HG03575 (cell line): ENCODE measurements around the gene HAUS3.
"Not testable (repeated sequence)": the region's sequence is repeated elsewhere in the genome, so short reads cannot be mapped to it uniquely, and the experiment has no call there.

Experiments
- ATAC-seq: cut with Tn5 transposase; IDR thresholded peaks from one replicate; pipeline ENCODE4 v1.9.1; 2021; ENCODE audit not compliant: unreplicated experiment, insufficient number of reproducible peaks, low FRiP score; ENCODE audit errors: extremely low read depth

The HAUS3 gene

DNA sequence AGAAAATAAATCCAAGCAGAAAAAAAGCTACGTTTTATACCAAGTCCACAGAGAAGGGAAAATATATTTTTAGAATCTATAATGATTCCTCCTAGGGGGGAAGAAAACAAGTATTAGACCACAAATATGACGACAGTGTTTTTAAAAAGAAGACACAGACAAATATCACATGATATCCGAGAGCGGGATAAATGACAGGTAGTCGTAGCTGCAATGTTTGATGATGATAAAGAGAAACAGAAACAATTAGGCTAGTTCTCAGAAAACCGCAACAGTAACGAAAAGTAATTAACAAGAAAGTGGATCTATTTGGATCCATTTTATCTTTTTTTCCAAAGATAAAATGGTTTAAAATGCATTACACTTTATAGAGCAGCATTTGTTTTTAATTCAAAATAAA, 918 bp downstream of the HAUS3 start:
- no peak for ATAC-seq

GRCh38 chr4:2236944-2237666, 4.8 kb downstream of the HAUS3 start:
- no peak for ATAC-seq

DNA sequence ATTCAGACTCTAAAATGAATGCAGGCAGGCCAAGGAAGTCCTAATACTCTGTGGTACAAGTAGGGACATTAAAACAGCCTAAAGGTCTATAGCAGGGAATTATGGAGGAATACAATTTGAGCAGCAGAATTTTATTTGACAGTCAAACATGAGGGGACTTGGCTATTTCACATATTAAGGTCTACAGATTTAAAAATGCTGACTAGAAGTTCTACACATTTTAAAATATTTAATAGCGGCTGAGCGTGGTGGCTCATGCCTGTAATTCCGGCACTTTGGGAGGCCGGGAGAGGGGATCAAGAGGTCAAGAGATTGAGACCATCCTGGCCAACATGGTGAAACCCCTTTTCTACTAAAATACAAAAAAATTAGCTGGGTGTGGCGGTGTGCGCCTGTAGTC, 10.8 kb downstream of the HAUS3 start:
- no peak for ATAC-seq

DNA sequence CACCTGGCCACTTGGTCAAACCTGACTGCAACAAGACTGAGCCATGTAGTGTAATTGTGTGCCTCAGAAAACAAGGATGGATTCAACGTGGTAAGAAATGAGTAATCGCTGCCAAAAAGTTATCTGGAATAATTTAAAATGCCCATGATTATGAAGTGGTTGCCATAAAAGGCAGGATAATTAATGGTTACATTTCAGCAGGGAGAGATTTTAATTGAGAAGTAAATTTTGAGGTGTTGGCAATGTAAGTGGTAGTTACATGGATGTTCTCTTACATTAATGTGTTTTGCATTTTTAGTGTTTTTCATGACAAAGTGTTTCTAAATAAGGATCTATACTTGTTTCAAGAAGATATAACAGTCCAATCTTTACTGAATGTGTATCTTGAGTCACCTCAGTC, 15.7 kb downstream of the HAUS3 start:
- ATAC-seq = no peak

DNA sequence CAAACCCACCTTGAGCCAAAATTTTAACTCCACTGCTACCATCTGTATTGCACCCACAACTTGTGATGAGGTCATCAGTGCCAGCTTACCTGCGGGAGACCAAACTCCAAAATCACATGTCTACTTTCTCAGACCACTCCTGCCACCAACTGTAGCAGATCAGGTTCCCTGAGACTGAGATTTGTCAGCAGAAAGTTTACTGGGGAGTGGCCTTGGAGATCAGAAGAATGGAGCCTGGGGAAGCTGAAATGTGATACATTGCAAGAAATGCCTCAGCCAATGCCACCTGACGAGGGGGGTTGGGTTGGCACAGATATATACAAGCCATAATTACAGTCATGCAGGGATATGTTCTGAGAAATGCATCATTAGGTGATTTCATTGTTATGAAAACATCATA, 19.1 kb downstream of the HAUS3 start:
- no peak for ATAC-seq

GRCh38 chr4:2221378-2221777, 20.5 kb downstream of the HAUS3 start:
- not testable (repeated sequence) for ATAC-seq

GRCh38 chr4:2220016-2220630, 21.8 kb downstream of the HAUS3 start:
- no peak for ATAC-seq

- ATAC-seq = no peak
Observed at GRCh38 chr4:2219233-2219760, 22.6 kb downstream of the HAUS3 start.

DNA sequence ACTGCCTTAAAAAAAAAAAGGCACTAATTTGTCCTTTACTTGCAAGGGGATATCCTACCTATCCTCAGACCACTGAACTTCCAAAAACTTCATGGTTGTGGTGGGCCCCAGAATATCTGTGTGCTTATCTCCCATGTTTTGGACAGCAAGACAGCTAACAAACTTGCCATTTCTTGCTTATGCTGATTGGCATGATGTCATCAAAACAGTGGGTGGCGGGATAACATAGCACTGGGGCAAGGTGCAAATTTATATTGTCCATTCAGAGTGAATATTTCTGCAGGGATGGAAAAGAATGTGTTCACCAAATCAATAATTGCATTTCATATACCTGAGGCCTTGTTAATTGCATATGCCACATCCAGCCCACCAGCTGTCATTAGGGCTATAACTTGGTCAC, 23.5 kb downstream of the HAUS3 start:
- no peak for ATAC-seq

DNA sequence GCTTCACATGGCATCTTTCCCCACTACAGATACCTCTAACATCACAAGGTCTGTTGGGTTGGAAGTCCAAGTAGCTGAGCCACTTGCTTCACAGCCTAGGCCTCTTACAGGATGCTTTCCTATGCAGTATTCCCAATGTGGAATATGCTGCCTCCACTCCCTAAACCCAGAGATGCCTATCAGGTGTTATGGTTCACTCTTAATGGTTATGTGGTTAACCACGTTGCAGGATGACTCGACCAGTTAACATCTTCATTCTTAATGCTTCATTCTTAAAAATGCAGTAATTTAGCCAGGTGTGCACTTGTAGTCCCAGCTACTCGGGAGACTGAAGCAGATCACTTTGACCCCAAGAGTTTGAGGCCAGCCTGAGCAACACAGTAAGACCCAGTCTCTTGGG, 24.2 kb downstream of the HAUS3 start:
- ATAC-seq = no peak

DNA sequence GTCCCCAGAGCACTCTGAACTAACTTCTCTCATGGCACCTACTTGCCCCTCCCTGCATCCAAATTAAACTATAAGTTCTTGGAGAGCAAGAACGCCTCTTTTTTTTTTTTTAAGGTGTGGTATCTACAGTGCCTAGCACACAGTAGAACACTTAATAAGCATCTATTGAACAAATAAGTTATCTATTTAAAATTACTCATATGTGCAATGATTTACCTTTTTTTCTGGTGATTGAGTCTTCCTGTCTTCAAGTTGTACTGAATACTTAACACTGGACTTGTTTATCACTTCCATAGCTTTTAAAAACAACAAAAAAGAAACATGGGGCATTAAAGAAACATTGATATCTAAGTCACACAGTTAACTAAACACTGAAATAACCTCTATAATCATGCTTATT, 29.1 kb downstream of the HAUS3 start:
- ATAC-seq = no peak

DNA sequence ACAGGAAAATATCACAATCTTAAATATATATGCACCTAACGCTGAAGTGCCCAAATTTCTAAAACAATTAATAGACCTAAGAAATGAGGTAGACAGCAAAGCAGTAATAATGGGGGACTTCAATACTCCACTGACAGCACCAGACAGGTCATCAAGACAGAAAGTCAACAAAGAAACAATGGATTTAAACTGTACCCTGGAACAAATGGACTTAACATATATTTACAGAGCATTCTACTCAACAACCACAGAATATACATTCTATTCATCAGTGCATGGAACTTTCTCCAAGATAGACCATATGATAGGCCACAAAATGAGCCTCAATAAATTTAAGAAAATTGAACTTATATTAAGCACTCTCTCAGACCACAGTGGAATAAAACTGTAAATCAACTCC, 39.1 kb downstream of the HAUS3 start:
- ATAC-seq = not testable (repeated sequence)

GRCh38 chr4:2194496-2194895, 47.4 kb downstream of the HAUS3 start:
- no peak for ATAC-seq

DNA sequence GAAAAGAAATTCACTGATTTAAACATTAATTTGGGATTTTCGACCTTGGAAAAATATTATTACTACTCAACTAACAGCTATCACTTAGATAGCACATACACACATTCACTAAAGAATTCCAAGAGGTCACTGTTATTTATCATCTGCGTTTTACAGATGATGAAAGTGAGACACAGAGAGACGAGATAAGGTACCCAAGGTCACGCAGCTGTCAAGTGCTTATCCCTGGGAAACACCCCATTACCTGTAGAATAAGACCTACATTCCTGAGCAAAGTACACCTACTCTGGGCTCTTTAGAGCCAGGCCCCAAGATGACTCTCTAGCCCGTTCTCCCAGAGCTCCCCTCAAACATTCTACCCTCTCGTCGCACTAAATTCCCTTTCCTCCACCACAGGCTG, 48.6 kb downstream of the HAUS3 start:
- ATAC-seq = no peak

DNA sequence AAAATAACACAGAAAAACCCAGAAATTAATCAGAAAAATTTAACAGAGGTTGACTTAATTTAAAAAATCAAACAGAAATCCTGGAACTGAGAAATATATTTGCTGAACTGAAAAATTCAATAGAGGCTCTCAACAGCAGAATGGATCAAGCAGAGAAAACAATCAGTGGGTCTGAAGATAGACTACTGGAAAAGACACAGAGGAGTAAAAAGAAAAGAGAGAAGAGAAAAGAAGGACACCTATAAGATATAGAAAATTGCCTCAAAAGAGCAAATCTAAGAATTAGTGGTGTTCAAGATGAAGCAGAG, 55.1 kb downstream of the HAUS3 start:
- ATAC-seq = no peak

- ATAC-seq = no peak
Observed at GRCh38 chr4:2186133-2186864, 55.6 kb downstream of the HAUS3 start.

DNA sequence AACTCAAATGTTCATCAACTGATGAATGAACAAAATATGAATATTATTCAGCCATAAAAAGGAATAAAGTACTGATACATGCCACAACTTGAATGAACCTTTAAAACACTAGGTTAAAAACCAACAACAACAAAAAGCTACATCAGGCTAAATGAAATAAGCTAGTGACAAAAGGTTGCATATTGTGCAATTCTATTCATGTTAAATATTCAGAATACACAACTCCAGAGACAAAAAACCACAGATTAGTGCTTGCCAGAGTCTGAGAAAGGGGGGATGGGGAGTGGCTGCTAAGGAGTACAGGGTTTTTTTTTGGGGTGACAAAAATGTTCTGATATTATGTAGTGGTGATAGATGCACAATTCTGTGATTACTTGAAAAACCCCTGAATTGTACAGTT, 58.5 kb downstream of the HAUS3 start:
- ATAC-seq = no peak

GRCh38 chr4:2182994-2183393, 58.9 kb downstream of the HAUS3 start:
- ATAC-seq = no peak

GRCh38 chr4:2180410-2180809, 61.5 kb downstream of the HAUS3 start:
- ATAC-seq = no peak

DNA sequence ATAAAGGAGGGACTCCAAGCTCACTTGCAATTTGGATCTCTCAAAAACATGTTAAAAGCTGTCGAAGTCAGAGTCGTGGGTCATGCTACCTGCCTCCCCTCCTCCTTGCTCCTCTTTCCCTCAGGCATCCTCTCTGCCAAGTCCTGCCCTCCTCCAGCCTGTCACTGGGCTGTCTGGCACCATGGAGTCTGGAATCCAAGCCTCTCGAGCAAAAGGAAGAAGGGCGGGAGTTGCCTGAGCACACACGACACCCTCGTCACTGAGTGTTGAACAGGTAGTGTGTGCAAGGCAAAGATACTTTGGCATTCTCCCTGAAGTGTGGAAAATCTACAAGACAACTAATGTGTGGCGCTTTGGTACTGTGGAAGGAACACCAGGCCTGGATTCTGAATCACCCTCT, 62.2 kb downstream of the HAUS3 start:
- no peak for ATAC-seq
